Prostate gland (tissue), 2 donors: ENCODE measurements around the gene EFNA4. TPM values are rescaled to one million over a fixed set of nuclear protein-coding genes. Genes with fewer than 3 reads are reported as not detected.
"Not testable (repeated sequence)": the region's sequence is repeated elsewhere in the genome, so short reads cannot be mapped to it uniquely, and the experiment has no call there.

Source experiments
- DNase-seq: peaks from one replicate; pipeline ENCODE4 v3.0.0-alpha.2; 2019; ENCODE audit warnings: low spot score
- H3K27ac ChIP-seq, 2 donors: fragments of 200-600 bp; sonication (generic); 2 replicates each; pipeline ENCODE4 v1.5.1; 2017 to 2019
- H3K27me3 ChIP-seq: fragments of 200-600 bp; sonication (generic); replicated peaks from 2 replicates; pipeline ENCODE4 v1.5.1; 2019; ENCODE audit not compliant: insufficient read depth
- H3K36me3 ChIP-seq, 2 donors: fragments of 200-600 bp; sonication (generic); 1 replicate in 1 of 2; 2 replicates in 1 of 2; pipeline versions ENCODE4 v1.5.1 to v1.8.1; 2017 to 2019
- H3K4me1 ChIP-seq: fragments of 200-600 bp; sonication (generic); replicated peaks from 2 replicates; pipeline ENCODE4 v1.5.1; 2019
- H3K4me3 ChIP-seq, 2 donors: fragments of 200-600 bp; sonication (generic); 2 replicates each; pipeline ENCODE4 v1.5.1; 2017 to 2019
- H3K9me3 ChIP-seq: fragments of 200-600 bp; sonication (generic); 2 replicates; pipeline ENCODE4 v1.5.1; 2017
- CTCF ChIP-seq, 4 experiments: fragments of 200-600 bp in 2 of 4; fragments of 450-650 bp in 2 of 4; sonication (generic) in 2 of 4; IDR thresholded peaks; 1 replicate in 3 of 4; 2 replicates in 1 of 4; pipeline ENCODE4 v1.5.1; 2016 to 2019; ENCODE audit warnings: antibody characterized with exemption in 4 of 4, mild to moderate bottlenecking in 2 of 4, moderate library complexity in 2 of 4
- POLR2A ChIP-seq: fragments of 450-650 bp; IDR thresholded peaks from one replicate; pipeline ENCODE4 v1.6.1; 2016; ENCODE audit warnings: antibody characterized with exemption, mild to moderate bottlenecking
- POLR2AphosphoS5 ChIP-seq: sonication (generic); formaldehyde crosslinking; IDR thresholded peaks from one replicate; pipeline ENCODE4 v1.6.1; 2017; ENCODE audit warnings: antibody characterized with exemption
- WGBS: methylation state at CpG from one replicate; pipeline ENCODE4 v1.1.5; 2018; 5-methylcytosine and 5-hydroxymethylcytosine counted together
- intact Hi-C: fragments of 100-400 bp; cut with DNase I; formaldehyde crosslinking; loops from one replicate; pipeline ENCODE4 v1.14.2; 2022
- total RNA-seq, 2 donors: library from RNA; depleted of rRNA; stranded (reverse); fragments of >200 nt; gene quantifications; one replicate each; pipeline ENCODE4 v1.1.0, GENCODE V29; 2016

EFNA4 gene
- total RNA-seq, 2 donors from 2014 or later: 10.3 to 23.4 TPM

GRCh38 chr1:155117610-155118009 is 54.1 kb downstream of the EFNA4 start:
- intact Hi-C loops: no loop called here
- WGBS: 40% methylated on average over 4 of the region's 4 CpGs
- H3K27ac ChIP-seq: no peak overlapping the region
- no peaks in the 10 kb centered on the region for H3K27me3 ChIP-seq
- TF ChIP-seq POLR2A: no peak
- no peak for TF ChIP-seq CTCF (IDR thresholded peaks at IDR 0.05)
- TF ChIP-seq POLR2AphosphoS5: no peak
- H3K36me3 ChIP-seq: no peaks in the 10 kb centered on the region
- H3K4me3 ChIP-seq: no peak overlapping the region
- H3K4me1 ChIP-seq: no peaks in the 10 kb centered on the region
- DNase-seq: no peak
- H3K9me3 ChIP-seq: no peaks in the 10 kb centered on the region

GRCh38 chr1:155118090-155118489 is 54.5 kb downstream of the EFNA4 start:
- H3K36me3 ChIP-seq, DNase-seq, H3K27ac ChIP-seq, H3K9me3 ChIP-seq, H3K27me3 ChIP-seq, H3K4me1 ChIP-seq, intact Hi-C loops, H3K4me3 ChIP-seq: not testable (repeated sequence)
- WGBS: 90% methylated on average over 7 of the region's 7 CpGs

Other genes with a start within 250 kb of the EFNA4 start
- 1 to 10 TPM; 1.2 to 3.0 TPM for gene KCNN3, start 193.5 kb upstream of the EFNA4 start, total RNA-seq
- gene PMVK, start 127.0 kb upstream of the EFNA4 start, total RNA-seq: 10 to 100 TPM; 23.2 to 26.2 TPM
- 100 to 1,000 TPM; 113 to 140 TPM for gene PBXIP1, start 107.6 kb upstream of the EFNA4 start, total RNA-seq
- 10 to 100 TPM; 44.1 to 44.6 TPM for gene PYGO2, start 102.0 kb upstream of the EFNA4 start, total RNA-seq
- gene SHC1, start 93.0 kb upstream of the EFNA4 start, total RNA-seq: 10 to 100 TPM; 85.0 to 97.2 TPM
- 10 to 100 TPM; 33.5 to 47.5 TPM for gene CKS1B, start 89.1 kb upstream of the EFNA4 start, total RNA-seq
- gene FLAD1, start 80.4 kb upstream of the EFNA4 start, total RNA-seq: 10 to 100 TPM; 31.5 to 35.3 TPM
- gene LENEP, start 70.2 kb upstream of the EFNA4 start, total RNA-seq: not detected
- 100 to 1,000 TPM in 1 of 2 donors, 10 to 100 TPM in 1; 60.0 to 103 TPM for gene ZBTB7B, start 60.9 kb upstream of the EFNA4 start, total RNA-seq
- 1 to 10 TPM; 2.3 to 5.3 TPM for gene DCST2, start 30.0 kb upstream of the EFNA4 start, total RNA-seq
- gene DCST1, start 29.9 kb upstream of the EFNA4 start, total RNA-seq: under 1 TPM in 1 of 2 donors, not detected in 1; 0.51 TPM
- 100 to 1,000 TPM in 1 of 2 donors, 10 to 100 TPM in 1; 72.5 to 138 TPM for gene ADAM15, start 12.4 kb upstream of the EFNA4 start, total RNA-seq
- 1 to 10 TPM; 5.9 to 8.4 TPM for gene EFNA3, start 15.1 kb downstream of the EFNA4 start, total RNA-seq
- 100 to 1,000 TPM in 1 of 2 donors, 10 to 100 TPM in 1; 85.1 to 132 TPM for gene EFNA1, start 64.1 kb downstream of the EFNA4 start, total RNA-seq
- 10 to 100 TPM; 26.6 to 48.0 TPM for gene SLC50A1, start 72.1 kb downstream of the EFNA4 start, total RNA-seq
- 10 to 100 TPM; 93.6 to 97.0 TPM for gene DPM3, start 76.8 kb downstream of the EFNA4 start, total RNA-seq
- gene KRTCAP2, start 109.6 kb downstream of the EFNA4 start, total RNA-seq: 100 to 1,000 TPM; 111 to 236 TPM
- 1 to 10 TPM in 1 of 2 donors, under 1 TPM in 1; 0.14 to 1.6 TPM for gene TRIM46, start 110.1 kb downstream of the EFNA4 start, total RNA-seq
- gene THBS3, start 144.2 kb downstream of the EFNA4 start, total RNA-seq: 10 to 100 TPM; 13.1 to 38.5 TPM
- gene MTX1, start 145.0 kb downstream of the EFNA4 start, total RNA-seq: 10 to 100 TPM; 49.6 to 57.1 TPM
- 10 to 100 TPM; 19.6 to 24.3 TPM for gene ENTREP3, start 191.7 kb downstream of the EFNA4 start, total RNA-seq
- gene SCAMP3, start 198.6 kb downstream of the EFNA4 start, total RNA-seq: 10 to 100 TPM; 84.1 to 97.8 TPM
- gene CLK2, start 209.8 kb downstream of the EFNA4 start, total RNA-seq: 10 to 100 TPM; 28.1 to 56.5 TPM
- gene HCN3, start 213.7 kb downstream of the EFNA4 start, total RNA-seq: 1 to 10 TPM; 1.9 to 2.6 TPM
- not detected for gene PKLR, start 237.7 kb downstream of the EFNA4 start, total RNA-seq
- 100 to 1,000 TPM in 1 of 2 donors, 10 to 100 TPM in 1; 59.6 to 100 TPM for gene FDPS, start 245.1 kb downstream of the EFNA4 start, total RNA-seq